GM12892 (cell line): ENCODE data around the gene SPAG4.

ENCODE experiments used
- POLR2A ChIP-seq: IDR thresholded peaks from 2 replicates; pipeline ENCODE4 v1.6.1; 2011; ENCODE audit warnings: low read depth, low read length, control low read depth
- TAF1 ChIP-seq: IDR thresholded peaks from 2 replicates; pipeline ENCODE4 v1.6.1; 2011; ENCODE audit warnings: low read depth, mild to moderate bottlenecking, control low read depth, low read length, borderline replicate concordance

- TF ChIP-seq POLR2A (no peak), TAF1 (no peak)
These were observed 46.3 kb downstream of the SPAG4 start for GRCh38 chr20:35661908-35662307.
